Measurements from ENCODE around the gene IVNS1ABP. TPM values are rescaled to one million over a fixed set of nuclear protein-coding genes. Genes with fewer than 3 reads are reported as not detected.

The IVNS1ABP gene
- total and polyA plus RNA-seq, 9 of the 15 experiments (the other 6 are each of a cell fraction or from before 2014, with no cell fraction given): 30.6 to 126 (median 77.7) TPM

GRCh38 chr1:185316163-185317033 lies 645 bp downstream of the IVNS1ABP start (continued):
- TF ChIP-seq ZNF140 (CRISPR knock-in tag; IDR thresholded peaks at IDR 0.05): no peak
- TF ChIP-seq HDGF (IDR thresholded peaks at IDR 0.05): no peak
- TF ChIP-seq ZNF41 (CRISPR knock-in tag; conservative IDR thresholded peaks at IDR 0.05): 0 out of 2 replicates have a peak, but pooled peaks have one; percentile 28
- peak; percentile 58 for TF ChIP-seq FOS (IDR thresholded peaks at IDR 0.05; ENCODE audit: extremely low read depth, insufficient read length)
- TF ChIP-seq KDM1A (IDR thresholded peaks at IDR 0.05): 0 out of 4 replicates have a peak, but pooled peaks of 1 of the 2 experiments have one; percentile 4
- TF ChIP-seq SMARCB1 (IDR thresholded peaks at IDR 0.05; ENCODE audit: insufficient read length, low read depth): no peak
- TF ChIP-seq ETV5 (CRISPR knock-in tag; IDR thresholded peaks at IDR 0.05; ENCODE audit: low read depth): 0 out of 2 replicates have a peak, but pooled peaks have one; percentile 63
- TF ChIP-seq NR2C2 (CRISPR knock-in tag; IDR thresholded peaks at IDR 0.05): 0 out of 2 replicates have a peak, but pooled peaks have one; percentile 40
- TF ChIP-seq NR2C2 (tag; IDR thresholded peaks at IDR 0.05): no peak
- no peak for TF ChIP-seq MCM7 (IDR thresholded peaks at IDR 0.05)
- TF ChIP-seq TGIF2 (CRISPR knock-in tag; IDR thresholded peaks at IDR 0.05): 0 out of 2 replicates have a peak, but pooled peaks have one; percentile 20
- TF ChIP-seq, protein P1, sequence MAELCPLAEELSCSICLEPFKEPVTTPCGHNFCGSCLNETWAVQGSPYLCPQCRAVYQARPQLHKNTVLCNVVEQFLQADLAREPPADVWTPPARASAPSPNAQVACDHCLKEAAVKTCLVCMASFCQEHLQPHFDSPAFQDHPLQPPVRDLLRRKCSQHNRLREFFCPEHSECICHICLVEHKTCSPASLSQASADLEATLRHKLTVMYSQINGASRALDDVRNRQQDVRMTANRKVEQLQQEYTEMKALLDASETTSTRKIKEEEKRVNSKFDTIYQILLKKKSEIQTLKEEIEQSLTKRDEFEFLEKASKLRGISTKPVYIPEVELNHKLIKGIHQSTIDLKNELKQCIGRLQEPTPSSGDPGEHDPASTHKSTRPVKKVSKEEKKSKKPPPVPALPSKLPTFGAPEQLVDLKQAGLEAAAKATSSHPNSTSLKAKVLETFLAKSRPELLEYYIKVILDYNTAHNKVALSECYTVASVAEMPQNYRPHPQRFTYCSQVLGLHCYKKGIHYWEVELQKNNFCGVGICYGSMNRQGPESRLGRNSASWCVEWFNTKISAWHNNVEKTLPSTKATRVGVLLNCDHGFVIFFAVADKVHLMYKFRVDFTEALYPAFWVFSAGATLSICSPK (IDR thresholded peaks at IDR 0.05; ENCODE audit: borderline replicate concordance): no peak
- TF ChIP-seq ZNF407 (IDR thresholded peaks at IDR 0.05; ENCODE audit: low read depth): no peak
